OCI-LY3 (cell line): ENCODE results near the gene CNNM2.

Experiments
- EZH2phosphoT487 ChIP-seq: fragments of 200-600 bp; shearing (Covaris generic); IDR thresholded peaks from 2 replicates; pipeline ENCODE4 v1.6.1; 2018; ENCODE audit warnings: antibody characterized with exemption, mixed run types, low read depth
- TF ChIP-seq, protein P1 (sequence below): fragments of 200-600, 300-600 bp; sonication (generic); IDR thresholded peaks from 2 replicates; pipeline ENCODE4 v1.5.1; 2014; ENCODE audit warnings: antibody characterized with exemption, low read length, low read depth

DNA sequence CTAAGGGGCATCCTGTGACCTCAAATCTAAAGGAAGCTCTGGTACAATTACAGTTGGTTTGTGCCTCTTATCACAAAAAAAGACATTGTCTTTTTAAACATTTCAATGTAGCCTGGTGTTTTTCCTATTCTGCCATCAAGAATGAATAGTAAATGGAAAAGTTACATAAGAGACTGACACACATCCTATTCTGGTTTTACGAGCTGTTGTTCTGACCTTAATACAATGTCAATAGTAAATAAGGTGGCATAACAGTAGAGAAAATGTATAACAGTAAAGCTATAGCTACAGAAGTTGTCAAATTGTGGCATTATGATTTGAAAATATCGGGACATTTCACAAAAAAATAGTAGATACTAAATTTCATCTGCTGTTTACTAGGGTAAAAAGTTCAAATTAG is 186.6 kb downstream of the CNNM2 start:
- TF ChIP-seq EZH2phosphoT487: no peak
- TF ChIP-seq, protein P1, sequence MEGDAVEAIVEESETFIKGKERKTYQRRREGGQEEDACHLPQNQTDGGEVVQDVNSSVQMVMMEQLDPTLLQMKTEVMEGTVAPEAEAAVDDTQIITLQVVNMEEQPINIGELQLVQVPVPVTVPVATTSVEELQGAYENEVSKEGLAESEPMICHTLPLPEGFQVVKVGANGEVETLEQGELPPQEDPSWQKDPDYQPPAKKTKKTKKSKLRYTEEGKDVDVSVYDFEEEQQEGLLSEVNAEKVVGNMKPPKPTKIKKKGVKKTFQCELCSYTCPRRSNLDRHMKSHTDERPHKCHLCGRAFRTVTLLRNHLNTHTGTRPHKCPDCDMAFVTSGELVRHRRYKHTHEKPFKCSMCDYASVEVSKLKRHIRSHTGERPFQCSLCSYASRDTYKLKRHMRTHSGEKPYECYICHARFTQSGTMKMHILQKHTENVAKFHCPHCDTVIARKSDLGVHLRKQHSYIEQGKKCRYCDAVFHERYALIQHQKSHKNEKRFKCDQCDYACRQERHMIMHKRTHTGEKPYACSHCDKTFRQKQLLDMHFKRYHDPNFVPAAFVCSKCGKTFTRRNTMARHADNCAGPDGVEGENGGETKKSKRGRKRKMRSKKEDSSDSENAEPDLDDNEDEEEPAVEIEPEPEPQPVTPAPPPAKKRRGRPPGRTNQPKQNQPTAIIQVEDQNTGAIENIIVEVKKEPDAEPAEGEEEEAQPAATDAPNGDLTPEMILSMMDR: no peak
